DOHH2 (cell line): ENCODE data around the gene CD3D.

Source experiments
- EZH2phosphoT487 ChIP-seq: fragments of 200-600 bp; sonication (generic); IDR thresholded peaks from 2 replicates; pipeline ENCODE4 v1.6.1; 2017; ENCODE audit warnings: borderline replicate concordance, mild to moderate bottlenecking, antibody characterized with exemption, low read length, moderate library complexity, mixed read lengths
- TF ChIP-seq, protein P1 (sequence below): fragments of 200-600 bp; sonication (generic); IDR thresholded peaks from one replicate; pipeline ENCODE4 v1.5.1; 2014; ENCODE audit warnings: antibody characterized with exemption, mild to moderate bottlenecking, low read depth, low read length; ENCODE audit not compliant: poor library complexity, severe bottlenecking

DNA sequence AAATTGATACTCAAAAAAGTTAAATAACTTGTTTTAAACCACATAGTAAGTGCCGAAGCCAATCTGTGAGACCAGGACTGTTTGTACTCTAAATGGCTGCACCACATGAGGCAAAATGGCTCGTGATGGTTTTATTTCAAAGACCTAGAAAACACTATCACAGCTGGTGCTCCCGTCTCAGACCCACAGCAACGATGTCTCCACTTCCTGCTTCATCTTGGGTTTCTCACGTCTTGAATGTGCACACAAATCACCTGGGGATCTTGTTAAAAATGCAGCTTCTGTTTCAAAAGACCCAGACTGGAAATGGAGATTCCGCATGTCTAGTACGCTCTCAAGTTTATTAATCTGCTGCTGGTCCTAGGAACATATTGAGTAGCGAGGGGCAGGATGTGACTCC is 36.8 kb downstream of the CD3D start:
- TF ChIP-seq, protein P1, sequence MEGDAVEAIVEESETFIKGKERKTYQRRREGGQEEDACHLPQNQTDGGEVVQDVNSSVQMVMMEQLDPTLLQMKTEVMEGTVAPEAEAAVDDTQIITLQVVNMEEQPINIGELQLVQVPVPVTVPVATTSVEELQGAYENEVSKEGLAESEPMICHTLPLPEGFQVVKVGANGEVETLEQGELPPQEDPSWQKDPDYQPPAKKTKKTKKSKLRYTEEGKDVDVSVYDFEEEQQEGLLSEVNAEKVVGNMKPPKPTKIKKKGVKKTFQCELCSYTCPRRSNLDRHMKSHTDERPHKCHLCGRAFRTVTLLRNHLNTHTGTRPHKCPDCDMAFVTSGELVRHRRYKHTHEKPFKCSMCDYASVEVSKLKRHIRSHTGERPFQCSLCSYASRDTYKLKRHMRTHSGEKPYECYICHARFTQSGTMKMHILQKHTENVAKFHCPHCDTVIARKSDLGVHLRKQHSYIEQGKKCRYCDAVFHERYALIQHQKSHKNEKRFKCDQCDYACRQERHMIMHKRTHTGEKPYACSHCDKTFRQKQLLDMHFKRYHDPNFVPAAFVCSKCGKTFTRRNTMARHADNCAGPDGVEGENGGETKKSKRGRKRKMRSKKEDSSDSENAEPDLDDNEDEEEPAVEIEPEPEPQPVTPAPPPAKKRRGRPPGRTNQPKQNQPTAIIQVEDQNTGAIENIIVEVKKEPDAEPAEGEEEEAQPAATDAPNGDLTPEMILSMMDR: no peak
- TF ChIP-seq EZH2phosphoT487: no peak
